HL-60/S4 treated with phorbol 12-myristate 13-acetate at 8.2 ng/mL for 4 days and 3 days (cell line): ENCODE results near the gene PRR29.
"Not testable (repeated sequence)": the region's sequence is repeated elsewhere in the genome, so short reads cannot be mapped to it uniquely, and the experiment has no call there.

Experiments
- in situ Hi-C: fragments of 300-500 bp; cut with MboI; formaldehyde crosslinking; loops from 2 replicates; pipeline ENCODE4 v1.15.0; 2022; ENCODE audit warnings: low sequenced_read_pairs

Gene PRR29

DNA sequence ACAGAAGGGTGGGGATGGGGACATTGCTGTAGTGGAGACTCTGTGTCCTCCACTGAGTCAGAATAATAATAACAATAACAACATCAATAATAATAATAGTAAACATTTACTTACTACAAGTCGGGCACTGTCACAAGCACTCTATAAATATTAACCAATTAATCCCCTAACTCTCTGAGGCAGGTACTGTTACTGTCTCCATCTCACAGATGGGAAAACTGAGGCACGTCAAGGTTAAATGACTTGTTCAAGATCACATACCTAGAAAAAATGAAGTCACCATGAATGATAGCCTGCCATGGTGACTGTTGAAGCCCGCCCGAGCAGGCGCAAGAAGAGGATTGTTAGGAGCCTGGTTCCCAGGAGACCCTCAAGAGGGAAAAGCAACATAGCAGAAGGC lies 10.2 kb downstream of the PRR29 start:
- in situ Hi-C loops = no loop called here

DNA sequence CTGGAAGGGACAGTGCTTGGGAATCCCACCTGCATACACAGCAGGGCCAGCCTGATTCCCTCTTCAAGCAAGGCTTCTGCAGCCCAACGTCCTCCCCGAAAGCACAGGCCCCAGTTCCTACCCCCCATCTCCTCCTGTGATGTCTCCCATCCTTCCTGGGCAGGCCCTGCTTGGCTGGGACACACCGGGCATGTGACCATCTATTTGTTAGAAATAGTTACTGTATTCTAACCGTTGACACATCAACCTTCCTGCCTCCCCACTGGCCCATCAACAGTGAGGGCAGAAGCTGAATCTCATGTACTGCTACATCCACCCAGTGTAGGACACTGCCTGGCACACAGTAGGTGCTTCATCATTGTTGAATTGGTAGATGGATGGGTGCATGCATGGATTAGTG lies 10.7 kb downstream of the PRR29 start:
- in situ Hi-C loops = no loop called here

DNA sequence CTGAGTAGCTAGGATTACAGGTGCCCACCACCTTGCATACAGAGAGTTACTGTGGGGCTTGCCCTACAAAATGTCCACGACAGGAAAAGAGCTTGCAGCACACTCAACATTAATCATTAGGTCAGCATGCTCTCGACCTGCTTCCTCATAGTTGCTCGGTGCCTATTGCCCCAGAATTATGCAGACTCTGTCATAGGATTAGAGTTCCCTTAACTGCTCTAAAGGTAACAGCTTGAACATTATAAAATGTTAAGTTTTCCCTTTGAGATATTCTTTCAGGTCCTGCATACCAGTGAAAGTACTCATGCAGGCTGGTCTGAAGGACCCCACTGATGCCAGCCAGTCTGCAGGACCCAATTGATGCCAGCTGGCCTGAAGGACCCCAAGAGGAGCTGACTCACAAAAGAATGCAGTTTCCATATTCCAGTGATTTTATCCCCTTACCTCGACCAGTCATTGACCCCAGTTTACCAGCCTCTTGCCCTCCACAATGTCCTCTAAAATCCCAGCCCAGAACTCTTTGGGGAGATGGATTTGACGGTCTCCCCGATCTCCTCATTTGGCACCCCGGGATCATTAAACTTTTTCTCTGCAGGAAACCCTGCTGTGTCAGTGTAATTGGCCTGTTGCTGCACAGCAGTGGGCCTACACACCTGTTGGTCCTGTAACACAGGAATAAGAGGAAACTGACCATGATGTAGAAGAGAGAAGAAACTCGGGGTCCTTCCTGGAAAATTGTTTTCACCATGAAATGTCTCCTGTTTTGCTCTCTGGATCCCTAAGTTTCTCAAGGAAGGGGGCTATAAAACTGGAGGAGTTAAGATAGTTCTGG lies 11.6 kb downstream of the PRR29 start:
- in situ Hi-C loops = no loop called here

DNA sequence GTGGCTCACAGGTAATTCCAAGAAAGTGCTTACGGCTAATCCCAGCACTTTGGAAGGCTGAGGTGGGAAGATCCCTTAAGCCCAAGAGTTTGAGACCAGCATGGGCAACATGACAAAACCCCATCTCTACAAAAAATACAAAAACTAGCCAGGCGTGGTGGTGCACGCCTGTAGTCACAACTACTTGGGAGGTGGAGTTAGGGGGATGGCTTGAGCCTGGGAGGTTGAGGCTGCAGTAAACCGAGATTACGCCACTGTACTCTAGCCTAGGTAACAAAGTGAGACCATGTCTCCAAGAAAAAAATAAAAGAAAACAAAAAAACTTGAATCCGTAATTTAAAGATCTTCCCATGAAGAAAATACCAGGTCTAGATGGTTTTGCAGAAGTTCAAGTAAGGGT lies 17.3 kb downstream of the PRR29 start:
- in situ Hi-C loops = no loop called here

DNA sequence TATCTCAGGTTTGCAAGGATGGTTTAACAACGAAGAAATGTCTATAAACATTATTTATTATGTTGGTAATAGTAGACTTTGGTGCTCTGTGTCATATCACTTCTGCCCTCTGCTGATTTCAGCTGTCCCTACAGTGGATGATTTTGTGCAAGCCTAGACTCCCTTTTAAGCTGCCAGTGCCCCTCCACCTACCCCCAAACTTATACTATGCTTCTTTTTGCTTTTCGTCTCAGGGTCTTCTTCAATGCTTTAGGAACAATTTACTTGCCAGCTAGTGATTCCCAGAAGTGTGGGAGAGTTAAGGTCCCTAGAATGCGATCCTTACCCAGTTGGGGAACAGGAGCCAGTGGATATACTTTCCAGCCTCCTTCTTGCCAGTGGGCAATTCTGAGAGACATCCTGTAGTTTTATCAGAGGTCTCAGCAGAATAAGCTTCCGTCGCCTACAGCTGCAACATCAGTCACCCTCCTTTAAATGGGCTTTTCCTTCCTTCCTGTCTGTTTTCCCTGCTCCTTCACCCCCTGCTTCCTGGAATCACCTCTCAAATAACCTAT lies 18.2 kb downstream of the PRR29 start:
- in situ Hi-C loops = no loop called here

DNA sequence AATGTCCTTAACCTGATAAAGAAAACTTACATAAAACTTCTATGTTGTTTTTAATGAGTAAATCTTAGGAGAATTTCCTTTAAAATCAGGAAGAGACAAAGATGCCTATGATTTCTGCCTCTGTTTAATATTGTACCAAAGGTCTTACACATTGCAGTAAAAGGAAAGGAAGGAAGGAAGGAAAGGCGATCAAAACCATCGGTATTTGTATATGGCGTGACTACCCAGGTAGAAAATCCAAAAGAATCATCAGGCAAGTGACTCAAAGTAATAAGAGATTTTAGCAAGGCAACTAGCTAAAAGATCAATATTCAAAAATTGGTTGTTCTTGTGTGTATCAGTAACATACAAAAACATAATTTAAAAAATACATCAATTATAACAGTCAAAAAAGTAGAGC lies 18.8 kb downstream of the PRR29 start:
- in situ Hi-C loops = no loop called here

DNA sequence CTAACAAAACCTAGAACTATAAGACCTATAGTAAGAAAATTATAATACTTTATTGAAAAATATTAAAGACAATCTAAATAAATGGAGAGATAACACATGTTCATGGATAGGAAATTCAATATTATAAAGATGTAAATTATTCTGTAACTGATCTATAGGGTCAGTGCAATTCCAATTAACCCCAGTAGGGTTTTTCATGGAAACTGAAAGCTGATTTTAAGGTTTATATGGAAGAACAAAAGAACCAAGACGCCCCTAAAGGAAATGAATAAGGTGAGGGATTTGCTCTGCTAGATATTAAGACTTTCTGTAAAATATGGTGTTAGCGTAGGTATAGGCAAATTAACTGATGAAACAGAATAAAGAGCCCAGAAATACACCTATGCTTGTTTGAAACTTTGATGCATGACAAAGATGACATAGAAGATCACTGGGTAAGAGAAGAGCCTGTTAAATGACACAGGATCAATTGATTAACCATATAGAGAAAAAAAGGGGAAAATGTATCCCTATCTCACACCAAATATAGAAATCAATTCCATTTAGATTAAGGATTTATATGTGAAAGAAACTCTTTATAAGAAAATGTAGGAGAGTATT lies 19.3 kb downstream of the PRR29 start:
- in situ Hi-C loops = no loop called here

DNA sequence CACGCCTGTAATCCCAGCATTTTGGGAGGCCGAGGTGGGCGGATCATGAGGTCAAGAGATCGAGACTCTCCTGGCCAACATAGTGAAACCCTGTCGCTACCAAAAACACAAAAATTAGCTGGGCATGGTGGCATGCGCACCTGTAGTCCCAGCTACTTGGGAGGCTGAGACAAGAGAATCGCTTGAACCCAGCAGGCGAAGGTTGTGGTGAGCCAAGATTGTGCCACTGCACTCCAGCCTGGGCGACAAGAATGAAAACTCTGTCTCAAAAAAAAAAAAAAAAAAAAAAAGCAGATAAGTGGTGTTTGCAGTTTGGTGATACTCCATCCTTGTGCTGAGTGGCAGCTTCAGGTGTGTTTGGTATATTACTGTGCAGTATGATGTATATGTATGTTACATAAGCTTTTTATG lies 21.4 kb downstream of the PRR29 start:
- in situ Hi-C loops = not testable (repeated sequence)

DNA sequence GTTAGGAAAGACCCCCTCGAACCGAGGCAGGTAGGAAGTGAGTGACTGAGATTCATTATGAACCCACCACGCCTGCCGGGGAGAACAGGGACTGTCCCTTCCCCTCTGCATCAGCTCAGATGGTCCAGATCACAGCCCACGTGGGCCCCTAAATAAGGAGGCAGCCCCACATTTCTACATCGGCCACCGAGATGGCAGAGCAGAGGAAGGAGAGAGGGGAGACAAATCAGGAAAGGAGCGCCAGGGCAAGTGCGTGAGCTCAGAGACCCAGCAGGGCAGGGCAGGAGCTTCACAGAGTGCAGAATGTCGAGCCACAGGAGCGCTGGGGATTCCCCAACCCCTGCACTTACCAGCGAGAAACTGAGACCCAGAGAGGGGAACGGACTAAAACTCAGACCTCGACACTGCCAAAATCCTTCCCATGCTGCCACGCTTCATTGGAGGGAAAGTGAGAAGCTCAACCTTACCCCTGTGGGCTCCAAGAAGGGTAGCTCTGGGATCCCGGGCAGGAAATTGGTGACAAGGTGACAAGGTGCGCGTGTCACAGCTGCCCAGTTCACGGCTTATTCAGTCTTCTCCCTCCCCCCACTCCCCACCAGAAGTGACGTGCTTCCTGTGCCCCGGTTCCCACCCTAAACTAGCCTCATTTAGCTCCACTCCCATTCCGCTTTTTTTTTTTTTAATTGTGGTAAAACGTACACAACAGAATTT lies 22.1 kb downstream of the PRR29 start, which contains the start of gene ICAM2:
ICAM2 (minus strand) TSS at position 578 of the 711 bp plus-strand sequence. CDS start 13,942 bp downstream, outside the sequence.
- in situ Hi-C loops = no loop called here

DNA sequence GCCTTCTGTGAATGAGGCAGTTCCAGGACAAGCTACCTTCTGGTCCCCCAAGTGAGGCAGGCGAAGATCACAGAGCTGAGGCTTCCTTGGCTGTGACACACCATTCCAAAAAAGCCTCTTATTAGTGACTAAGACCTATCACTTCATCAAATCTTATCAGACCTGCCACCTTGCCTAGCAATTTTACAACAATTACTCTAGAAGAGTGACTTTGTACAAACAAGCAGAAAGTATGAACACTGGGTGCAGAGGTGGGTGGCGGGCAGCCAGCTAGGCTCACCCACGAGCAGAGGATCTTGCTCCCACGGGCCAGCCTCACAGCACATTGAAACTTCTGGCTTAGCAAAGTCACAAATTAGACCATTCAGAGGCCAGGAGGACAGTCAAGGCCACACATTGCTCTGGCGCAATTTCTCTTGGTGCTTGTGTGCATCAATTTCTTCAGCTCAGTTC lies 24.5 kb downstream of the PRR29 start:
- in situ Hi-C loops = no loop called here

DNA sequence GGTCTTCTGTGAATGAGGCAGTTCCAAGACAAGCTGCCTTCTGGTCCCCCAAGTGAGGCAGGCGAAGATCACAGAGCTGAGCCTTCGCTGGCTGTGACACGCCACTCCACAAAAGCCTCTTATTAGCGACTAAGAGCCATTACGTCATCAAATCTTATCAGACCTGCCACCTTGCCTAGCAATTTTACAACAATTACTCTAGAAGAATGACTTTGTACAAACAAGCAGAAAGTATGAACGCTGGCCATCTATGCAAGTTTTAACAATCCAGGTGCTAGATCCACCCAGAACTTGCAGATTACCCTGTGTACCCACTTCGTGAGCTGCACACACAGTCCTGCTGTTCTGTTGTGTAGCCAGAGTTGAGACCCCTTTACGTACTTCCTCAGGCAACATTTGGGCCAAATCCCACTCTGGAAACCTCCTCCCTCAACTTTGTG lies 26.1 kb downstream of the PRR29 start:
- in situ Hi-C loops = no loop called here

DNA sequence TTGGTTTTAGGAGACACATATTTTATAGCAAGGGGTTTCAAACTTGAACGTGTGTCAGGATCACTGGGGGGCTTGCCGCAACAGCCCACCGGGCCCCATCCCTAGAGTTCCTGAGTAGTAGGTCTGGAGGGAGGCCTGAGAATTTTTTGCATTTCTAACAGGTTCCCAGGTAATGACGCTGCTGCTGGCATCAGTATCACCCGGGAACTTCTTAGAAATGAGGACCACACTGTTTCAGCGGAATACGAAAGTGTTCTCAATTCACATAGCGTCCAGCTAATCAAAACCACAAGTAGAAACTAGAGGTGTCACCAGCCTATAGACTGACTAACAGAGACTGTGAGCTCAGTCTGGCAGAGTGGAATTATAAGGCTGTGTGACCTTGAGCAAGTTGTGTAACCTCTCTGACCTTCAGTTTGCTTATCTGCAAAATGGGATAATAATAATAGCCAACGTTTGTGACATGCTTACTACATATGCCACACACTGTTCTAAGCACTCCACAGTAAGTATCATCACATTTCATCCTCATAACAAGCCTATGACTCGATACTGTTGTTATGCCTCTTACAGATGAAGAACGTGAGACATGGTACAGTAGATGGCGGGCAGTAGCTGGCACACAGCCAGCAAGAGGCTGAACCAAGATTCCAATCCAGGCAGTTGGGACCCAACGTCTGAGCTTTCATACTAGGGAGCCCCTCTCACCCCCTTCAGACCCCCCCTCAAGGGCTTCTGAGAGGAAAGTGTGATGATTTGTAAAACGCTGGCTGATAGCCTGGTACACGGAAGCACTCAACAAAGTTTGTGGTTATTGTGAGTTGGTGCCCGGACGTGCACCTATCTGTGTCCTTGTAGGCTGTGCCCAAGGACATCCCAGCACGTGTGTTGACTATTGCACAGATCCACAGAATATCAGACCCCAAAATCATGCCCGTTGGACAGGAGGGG lies 26.9 kb downstream of the PRR29 start:
- in situ Hi-C loops = loop anchor here (25.0 kb wide), 1 partner anchor 262 kb away; no protein-coding TSS in a partner anchor

DNA sequence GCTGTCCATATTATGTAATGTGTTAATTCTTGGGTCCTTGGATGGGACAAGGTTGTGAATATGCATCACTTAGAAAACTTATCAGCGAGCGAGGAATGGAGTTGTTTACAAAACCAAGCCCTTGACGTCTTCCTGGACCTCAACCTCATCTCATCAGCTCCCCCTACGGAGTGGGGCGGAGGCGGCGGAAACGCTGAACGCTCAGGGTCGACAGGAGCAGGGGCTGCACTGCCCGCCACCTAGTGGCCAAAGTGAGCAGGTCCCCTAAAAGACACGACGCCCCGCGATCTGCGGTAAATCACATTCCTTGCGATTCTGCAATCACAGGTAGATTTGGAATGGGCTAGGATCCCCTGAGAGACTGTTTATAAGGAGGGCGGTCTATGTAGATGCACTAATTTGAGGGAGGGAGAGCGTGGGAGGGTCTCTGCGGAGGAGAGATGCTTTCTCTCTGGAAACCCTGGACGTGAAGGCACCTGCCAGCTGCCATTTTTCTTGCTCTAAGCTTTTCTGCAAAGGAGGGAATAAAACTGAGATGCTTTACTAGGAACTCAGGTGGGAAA lies 27.7 kb downstream of the PRR29 start:
- in situ Hi-C loops = loop anchor here (25.0 kb wide), 1 partner anchor 261 kb away; no protein-coding TSS in a partner anchor

DNA sequence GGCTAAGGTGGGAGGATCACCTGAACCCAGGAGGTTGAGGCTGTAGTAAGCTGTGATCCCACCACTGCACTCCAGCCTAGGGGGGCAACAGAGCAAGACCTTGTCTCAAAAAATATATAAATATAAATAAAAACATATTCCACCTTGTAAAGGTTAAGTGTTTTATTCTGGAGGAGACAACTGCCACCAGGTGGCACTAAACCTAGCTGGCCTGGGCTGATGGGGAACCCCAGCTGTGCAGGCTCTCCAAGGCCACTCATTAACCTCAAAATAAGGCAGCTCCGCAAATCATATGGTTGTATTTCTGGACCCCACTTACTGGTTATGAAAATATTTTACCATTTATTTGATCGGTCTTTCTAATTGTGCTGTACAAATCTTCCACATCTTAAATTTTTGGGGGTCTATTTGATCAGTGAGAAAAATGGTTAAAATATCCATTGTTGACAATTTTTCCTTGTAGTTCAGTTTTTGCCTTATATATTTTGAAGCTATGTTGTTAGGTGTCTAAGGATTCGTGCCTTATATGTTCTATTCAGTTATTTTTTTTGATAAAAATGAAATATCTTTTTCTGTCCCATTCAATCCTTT lies 30.8 kb downstream of the PRR29 start:
- in situ Hi-C loops = loop anchor here (25.0 kb wide), 1 partner anchor 258 kb away; no protein-coding TSS in a partner anchor

DNA sequence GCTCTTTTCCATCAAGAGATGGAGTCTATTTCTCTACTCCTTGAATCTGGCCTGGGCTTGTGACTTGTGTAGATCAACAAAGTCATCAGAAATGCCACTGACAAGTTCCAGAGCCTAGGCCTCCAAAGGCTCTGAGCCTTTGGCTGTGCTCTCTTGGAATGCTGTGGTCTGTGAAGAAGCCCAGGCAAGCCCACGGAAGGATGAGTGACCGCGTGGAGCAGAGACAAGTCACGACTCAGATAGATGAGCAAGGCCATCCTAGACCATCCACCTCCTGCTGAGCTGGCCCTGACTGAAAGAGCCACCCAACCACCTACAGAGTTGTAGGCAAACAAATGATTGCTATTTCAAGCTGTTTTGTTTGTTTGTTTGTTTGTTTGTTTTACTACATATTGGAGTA lies 33.9 kb downstream of the PRR29 start:
- in situ Hi-C loops = loop anchor here (25.0 kb wide), 1 partner anchor 255 kb away; no protein-coding TSS in a partner anchor

DNA sequence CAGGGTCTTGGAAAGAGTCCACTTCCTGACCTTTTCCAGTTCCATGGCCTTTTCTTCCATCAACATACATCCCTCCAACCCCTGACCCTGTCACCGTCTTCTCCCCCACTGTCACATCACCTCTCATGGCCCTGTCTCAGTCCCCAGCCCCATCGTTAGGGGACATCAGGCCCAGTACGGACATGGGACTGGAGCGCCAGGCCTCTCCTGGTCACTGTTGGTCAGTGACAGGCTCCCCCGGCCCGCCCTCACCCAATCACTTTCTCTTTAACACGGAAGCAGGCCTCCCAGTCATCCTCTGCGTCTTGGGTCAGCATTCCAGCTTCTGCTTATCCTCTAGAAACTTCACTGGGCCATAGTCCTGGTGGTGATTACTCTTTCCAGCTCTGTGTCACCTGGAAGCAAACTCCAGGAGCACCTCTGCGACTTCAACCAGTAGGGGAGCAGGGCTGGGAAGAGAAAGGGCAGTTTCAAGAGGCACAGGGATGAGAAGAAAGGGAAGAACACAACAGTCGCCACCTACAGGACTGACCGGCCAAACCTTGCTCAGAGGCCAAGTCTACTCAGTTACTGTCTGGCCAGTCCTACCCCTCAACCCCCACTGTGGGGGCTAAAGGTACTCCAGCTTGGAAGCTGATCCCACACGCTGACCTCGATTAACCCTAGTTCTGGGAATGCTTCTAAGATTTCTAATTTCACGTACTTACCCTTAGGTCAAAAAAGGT lies 38.2 kb downstream of the PRR29 start:
- in situ Hi-C loops = loop anchor here (25.0 kb wide), 1 partner anchor 251 kb away; no protein-coding TSS in a partner anchor

DNA sequence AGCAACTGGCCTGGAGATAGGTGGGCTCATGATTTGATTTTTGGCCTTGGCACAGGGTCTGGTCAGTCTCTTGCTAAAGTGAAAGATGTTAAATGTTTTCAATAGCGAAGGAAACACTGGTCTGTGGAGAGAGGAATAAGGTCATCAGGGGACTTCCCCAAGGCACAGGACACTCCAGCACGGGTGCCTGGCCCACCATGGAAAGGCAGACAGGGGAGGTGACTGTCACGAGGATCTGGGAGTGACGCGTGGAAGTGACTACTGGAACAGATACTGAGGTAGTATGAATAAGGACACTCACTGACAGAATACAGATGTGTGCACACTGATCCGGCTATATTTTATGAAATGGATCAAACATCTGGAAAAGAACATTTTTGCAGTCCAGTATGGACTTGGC lies 39.0 kb downstream of the PRR29 start:
- in situ Hi-C loops = loop anchor here (25.0 kb wide), 1 partner anchor 250 kb away; no protein-coding TSS in a partner anchor

DNA sequence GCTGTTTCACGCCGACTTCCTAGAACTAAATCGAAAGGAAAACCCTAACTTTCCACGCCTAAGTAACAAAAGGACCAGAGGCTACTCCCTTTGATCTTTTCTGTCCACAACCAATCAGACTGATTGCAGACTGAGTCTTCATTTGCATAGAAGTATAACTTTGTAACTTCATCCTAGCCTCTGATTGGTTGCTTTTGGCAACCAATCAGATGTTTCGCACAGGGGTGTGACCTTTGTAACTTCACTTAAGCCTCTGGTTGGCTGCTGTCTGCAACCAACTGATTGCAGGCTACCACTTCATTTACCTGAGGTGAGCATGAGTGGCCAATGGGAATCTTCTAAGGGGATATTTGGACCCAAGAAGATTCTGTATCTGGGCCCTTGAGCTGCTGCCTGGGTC lies 39.7 kb downstream of the PRR29 start:
- in situ Hi-C loops = loop anchor here (25.0 kb wide), 1 partner anchor 249 kb away; no protein-coding TSS in a partner anchor
